SK-N-DZ (cell line): ENCODE results near the gene KLHL21.
A peak's percentile ranks its signal among the peaks of the same experiment; 100 is the strongest.
"Not testable (repeated sequence)": the region's sequence is repeated elsewhere in the genome, so short reads cannot be mapped to it uniquely, and the experiment has no call there.

ENCODE experiments used
- DNase-seq: peaks from one replicate; pipeline ENCODE4 v3.0.0-alpha.2; 2015; ENCODE audit warnings: low spot score

KLHL21 gene

DNA sequence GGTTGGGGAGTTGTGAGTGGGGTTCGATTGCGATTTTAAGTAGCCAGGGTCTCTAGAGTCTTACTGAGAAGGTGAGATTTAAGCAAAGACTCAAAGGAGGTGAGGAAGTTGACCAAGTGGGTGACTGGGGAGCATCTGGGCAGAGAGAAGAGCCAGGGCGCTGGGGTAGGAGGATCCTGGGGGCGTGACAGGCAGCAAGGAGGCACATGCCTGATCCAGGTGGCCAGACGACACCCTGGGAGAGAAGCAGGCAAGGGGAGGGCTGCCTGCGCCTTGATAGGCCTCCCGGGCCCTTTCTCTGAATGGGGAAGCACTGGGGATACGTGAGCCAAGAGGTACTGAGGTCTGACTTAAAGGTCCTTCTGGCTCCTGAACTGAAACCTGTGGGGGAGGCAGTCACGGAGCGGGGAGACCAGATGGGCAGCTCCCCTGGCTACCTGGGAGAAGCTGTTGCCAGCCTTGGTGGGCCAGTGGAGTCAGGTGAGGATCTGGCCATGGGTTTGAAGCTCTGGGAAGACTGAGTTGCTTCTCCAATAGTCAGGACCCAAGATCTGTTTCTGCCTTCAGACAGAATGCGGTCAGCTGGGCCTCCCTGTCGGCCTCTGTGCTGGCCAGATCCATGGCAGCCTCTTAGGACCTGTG, 17.5 kb downstream of the KLHL21 start:
- no peak for DNase-seq

DNA sequence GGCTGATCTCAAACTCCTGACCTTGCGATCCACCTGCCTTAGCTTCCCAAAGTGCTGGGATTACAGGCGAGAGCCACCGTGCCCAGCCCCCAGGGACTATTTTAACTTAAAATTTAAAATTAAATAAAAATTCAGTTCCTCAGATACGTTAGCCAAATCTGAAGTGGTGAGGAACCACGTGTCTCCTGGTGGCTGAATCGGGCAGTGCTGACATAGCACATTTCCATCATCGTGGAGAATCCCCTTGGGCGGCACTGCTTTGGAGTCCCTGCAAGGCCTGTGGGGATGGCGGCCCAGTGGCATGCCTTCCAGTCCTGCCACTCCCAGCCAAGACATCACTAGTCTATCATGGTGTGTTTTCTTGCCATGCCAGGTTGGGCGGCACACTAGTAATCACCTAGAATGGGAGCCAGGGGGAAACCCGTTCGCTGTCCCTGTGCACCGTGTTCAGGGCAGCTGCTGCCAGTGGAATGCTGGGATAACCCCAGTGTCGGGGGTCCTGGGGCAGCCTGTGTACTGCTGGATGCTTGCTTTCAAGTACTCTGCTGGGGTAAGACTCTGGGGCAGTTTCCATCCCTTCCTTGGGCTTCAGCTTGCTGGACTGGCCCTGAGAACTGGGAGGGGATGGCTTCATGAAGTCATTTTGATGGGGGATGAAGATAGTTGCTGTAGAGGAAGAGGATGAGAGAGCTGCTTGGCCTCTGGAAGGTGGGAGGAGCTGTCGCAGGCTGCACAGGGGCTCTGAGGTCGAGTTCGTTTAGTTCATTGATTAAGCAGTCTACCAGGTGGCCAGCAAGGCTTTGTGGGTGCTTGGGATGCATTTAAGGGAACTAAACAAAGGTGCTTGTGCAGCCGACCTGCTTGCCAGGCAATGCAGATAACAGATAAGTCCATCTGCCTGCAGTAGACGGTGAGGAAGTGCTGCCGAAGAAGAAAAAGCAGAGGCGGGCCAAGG, 18.3 kb downstream of the KLHL21 start:
- DNase-seq, result no peak

DNA sequence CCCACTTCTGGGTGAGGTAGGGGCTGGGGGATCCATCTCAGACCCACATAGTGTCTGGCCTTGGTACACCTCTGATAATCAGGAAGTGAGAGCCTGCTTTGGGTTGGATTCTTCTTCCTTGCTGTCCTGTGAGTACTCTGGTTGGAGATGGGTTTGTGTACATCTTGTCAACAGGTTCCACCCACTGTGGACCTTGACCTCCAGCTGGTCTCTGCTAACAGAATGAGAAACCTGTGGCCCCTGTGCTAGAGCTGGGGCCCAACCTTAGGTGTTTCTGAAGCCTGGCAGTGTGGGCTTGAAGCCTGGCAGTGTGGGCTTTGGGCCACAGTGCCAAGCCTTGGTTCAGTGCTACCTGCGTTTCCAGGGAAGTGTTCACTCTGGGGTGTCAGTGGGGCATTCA, 20.3 kb downstream of the KLHL21 start:
- DNase-seq, result no peak

DNA sequence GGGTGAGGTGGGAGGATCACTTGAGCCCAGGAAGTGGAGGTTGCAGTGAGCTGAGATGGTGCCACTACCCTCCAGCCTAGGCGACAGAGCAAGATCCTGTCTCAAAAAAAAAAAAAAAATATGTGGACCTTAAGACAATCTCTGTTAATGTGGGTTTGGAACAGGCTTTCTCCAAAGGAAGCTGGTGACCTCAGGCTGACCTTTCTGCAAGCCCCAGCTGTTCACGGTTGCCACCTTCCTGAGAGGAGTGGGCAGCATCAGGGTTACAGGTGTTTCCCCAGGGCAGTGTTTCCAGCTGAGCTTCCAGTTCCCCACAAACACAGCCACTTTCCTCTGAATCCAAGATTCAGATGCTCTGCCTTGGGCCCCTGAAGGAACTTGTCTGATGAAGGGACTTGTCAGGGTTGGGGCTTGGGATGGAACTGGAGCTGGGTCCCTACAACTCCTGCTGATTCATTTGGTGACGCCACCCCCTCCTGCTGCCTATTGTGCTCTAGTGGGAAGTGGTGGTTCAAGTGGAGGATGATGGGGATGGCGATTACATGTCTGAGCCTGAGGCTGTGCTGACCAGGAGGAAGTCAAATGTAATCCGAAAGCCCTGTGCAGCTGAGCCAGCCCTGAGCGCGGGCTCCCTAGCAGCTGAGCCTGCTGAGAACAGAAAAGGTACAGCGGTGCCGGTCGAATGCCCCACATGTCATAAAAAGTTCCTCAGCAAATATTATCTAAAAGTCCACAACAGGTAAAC, 20.9 kb downstream of the KLHL21 start:
- DNase-seq, result no peak

DNA sequence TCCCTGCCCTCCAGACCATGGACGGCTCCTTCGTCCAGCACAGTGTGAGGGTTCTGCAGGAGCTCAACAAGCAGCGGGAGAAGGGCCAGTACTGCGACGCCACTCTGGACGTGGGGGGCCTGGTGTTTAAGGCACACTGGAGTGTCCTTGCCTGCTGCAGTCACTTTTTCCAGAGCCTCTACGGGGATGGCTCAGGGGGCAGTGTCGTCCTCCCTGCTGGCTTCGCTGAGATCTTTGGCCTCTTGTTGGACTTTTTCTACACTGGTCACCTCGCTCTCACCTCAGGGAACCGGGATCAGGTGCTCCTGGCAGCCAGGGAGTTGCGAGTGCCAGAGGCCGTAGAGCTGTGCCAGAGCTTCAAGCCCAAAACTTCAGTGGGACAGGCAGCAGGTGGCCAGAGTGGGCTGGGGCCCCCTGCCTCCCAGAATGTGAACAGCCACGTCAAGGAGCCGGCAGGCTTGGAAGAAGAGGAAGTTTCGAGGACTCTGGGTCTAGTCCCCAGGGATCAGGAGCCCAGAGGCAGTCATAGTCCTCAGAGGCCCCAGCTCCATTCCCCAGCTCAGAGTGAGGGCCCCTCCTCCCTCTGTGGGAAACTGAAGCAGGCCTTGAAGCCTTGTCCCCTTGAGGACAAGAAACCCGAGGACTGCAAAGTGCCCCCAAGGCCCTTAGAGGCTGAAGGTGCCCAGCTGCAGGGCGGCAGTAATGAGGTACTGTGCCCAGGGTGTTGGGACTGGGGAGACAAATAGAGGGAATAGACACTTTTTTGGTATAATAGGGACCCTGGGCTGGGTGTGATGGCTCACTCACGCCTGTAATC, 21.9 kb downstream of the KLHL21 start:
- no peak for DNase-seq

DNA sequence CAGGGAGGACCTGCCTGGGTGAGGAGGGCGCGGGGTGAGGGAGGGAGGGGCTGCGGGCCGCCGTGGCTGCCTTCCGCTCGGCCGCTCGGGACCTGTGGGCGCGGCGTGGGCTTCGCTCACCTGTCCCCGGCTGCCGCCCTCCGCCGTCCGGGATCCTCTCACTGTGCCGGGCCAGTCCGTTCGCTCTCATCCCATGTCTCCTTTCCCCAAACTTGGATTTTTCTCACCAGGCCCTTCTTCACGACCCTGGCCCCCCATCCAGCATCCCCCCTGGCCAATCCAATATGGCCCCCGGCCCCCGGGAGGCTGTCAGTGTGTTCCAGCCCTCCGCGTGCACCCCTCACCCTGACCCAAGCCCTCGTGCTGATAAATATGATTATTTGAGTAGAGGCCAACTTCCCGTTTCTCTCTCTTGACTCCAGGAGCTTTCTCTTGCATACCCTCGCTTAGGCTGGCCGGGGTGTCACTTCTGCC, 22.5 kb downstream of the KLHL21 start:
- no peak for DNase-seq

DNA sequence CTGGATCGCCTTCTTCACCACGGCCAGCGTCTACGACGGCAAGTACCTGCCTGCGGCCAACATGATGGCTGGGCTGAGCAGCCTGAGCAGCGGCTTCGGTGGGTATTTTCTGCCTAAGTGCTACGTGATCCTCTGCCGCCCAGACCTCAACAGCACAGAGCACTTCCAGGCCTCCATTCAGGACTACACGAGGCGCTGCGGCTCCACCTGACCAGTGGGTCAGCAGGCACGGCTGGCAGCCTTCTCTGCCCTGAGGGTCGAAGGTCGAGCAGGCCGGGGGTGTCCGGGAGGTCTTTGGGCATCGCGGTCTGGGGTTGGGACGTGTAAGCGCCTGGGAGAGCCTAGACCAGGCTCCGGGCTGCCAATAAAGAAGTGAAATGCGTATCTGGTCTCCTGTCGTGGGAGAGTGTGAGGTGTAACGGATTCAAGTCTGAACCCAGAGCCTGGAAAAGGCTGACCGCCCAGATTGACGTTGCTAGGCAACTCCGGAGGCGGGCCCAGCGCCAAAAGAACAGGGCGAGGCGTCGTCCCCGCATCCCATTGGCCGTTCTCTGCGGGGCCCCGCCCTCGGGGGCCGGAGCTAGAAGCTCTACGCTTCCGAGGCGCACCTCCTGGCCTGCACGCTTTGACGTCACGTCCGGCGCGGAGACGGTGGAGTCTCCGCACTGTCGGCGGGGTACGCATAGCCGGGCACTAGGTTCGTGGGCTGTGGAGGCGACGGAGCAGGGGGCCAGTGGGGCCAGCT, 23.1 kb downstream of the KLHL21 start, which contains the start of gene ZBTB48:
TSS of gene ZBTB48 (plus strand) at position 621 of the 745 bp plus-strand sequence. CDS start 616 bp downstream, outside the sequence.
- DNase-seq, result peak; percentile 92

DNA sequence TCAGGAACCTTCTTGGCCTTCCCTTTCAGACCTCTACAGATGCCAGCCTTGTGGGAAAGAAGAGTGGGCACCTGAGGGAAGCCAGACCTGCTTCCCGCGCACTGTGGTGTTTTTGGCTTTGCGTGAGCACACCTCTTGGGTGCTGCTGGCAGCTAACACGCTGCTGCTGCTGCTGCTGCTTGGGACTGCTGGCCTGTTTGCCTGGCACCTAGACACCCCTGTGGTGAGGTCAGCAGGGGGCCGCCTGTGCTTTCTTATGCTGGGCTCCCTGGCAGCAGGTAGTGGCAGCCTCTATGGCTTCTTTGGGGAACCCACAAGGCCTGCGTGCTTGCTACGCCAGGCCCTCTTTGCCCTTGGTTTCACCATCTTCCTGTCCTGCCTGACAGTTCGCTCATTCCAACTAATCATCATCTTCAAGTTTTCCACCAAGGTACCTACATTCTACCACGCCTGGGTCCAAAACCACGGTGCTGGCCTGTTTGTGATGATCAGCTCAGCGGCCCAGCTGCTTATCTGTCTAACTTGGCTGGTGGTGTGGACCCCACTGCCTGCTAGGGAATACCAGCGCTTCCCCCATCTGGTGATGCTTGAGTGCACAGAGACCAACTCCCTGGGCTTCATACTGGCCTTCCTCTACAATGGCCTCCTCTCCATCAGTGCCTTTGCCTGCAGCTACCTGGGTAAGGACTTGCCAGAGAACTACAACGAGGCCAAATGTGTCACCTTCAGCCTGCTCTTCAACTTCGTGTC, 23.9 kb downstream of the KLHL21 start:
- DNase-seq, result no peak

DNA sequence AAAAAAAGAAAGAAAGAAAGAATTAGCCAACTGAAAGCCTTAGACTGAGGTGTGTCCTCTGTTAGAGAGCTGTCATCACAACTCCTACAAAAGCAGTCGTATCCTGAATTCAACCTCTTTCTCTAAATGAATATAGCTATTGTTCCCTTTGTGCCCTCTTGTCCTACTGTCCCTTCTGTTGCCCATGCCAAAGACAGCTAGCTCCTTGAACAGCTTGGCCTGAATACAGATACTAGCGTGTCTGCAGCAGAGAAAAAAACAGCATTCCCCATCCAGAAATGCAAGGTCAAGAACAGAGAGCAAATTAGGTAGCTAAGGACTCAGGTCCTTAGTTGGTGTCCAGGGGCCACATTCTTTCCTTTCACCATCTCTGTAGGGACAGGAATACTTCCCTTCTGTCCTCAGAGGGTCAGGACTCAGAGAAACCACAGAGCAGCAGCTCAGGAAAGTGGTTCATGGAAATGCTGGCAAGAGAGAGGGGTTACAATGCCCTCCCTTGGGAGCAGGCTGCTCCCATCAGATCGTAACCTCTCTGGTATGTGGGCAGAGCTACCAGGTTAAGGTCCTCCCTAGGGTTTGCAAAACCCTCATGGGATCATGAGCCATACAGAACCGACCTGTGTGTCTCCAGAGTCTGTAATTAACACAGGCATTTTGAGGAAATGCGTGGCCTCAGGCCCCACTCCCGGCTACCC, 24.7 kb downstream of the KLHL21 start:
- no peak for DNase-seq

DNA sequence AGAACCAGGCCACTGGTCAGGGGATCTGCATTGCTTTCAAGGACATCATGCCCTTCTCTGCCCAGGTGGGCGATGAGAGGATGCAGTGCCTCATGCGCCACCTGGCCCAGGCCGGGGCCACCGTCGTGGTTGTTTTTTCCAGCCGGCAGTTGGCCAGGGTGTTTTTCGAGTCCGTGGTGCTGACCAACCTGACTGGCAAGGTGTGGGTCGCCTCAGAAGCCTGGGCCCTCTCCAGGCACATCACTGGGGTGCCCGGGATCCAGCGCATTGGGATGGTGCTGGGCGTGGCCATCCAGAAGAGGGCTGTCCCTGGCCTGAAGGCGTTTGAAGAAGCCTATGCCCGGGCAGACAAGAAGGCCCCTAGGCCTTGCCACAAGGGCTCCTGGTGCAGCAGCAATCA, 27.9 kb downstream of the KLHL21 start:
- no peak for DNase-seq

DNA sequence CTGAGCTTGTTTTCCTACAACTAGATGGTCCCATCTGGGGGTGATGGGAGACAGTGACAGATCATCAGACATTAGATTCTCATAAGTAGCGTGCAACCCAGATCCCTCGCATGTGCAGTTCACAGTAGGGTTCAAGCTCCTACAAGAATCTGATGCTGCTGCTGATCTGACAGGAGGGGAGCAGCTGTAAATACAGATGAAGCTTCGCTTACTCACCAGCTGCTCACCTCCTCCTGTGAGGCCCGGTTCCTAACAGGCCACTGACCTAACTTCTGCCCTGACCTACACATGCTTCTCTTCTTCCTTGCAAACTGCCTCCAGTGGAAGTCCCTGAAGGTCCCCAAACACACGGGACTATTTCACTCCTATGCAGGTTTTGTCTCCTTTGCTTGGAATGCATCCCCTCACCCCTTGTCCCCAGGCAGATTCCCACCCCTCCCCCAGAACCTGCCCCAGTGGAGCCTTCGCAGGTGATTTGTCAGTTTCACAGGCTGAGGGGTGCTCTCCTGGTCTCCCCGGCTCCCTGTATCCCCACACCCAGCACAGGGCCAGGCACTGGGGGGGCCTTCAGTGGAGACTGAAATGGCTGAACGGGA, 28.5 kb downstream of the KLHL21 start:
- DNase-seq, result no peak

DNA sequence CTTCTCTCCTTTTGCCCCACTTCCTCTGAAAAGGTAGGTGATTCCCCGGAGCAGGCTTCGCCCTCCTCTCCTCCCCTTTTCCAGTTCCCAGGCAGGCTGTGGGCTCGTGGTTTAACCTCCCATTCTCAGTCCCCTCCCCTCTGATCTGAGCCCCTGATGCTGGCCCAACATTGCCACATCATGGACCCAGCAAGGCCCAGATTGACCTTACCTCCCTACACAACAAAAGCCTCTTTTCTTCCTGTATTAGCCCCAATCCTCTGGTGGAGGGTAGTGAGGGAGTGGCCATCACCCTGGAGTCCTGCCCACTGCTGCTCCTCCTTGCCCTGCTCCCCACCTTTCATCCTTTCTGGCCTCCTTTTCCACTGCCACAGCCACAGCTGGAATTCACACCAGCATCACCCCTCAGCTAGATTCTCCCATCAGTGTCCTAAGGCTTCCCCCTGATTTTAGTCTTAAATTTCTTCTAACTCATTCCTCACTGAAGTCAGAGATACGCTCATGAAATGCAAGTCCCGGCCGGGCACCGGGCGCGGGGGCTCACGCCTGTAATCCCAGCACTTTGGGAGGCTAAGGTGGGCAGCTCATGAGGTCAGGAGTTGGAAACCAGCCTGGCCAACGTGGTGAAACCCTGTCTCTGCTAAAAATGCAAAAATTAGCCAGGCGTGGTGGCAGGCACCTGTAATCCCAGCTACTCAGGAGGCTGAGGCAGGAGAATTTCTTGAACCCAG, 29.9 kb downstream of the KLHL21 start:
- no peak for DNase-seq

DNA sequence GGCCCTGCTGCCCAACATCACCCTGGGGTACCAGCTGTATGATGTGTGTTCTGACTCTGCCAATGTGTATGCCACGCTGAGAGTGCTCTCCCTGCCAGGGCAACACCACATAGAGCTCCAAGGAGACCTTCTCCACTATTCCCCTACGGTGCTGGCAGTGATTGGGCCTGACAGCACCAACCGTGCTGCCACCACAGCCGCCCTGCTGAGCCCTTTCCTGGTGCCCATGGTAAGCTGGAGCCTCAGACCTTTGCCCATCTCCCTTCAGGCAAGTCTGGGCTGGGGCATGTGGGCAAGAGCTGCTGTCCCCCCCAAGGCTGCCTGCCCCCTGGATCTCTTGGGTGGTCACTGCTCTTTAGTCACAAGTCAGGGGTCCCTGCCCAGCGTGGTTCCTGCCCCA, 31.7 kb downstream of the KLHL21 start:
- no peak for DNase-seq

DNA sequence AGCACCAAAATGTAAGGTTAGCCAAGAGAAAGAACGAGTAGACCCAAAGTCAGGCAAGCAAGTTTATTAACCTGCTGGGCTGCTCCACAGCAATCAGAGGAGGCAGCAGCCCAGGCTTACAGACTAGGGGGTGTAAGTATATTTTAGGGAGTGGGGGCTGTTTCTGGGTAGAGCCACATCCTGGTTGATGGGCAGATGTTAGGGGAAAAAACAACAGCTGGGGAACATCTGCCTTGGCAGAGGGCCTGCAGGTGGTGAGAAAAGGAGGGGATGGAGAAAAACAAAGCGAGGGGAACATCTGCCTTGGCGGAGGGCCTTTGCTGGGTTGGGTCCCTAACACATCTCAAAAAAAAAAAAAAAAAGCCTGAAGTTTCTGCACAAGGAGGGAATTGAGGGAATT, 32.6 kb downstream of the KLHL21 start:
- no peak for DNase-seq

DNA sequence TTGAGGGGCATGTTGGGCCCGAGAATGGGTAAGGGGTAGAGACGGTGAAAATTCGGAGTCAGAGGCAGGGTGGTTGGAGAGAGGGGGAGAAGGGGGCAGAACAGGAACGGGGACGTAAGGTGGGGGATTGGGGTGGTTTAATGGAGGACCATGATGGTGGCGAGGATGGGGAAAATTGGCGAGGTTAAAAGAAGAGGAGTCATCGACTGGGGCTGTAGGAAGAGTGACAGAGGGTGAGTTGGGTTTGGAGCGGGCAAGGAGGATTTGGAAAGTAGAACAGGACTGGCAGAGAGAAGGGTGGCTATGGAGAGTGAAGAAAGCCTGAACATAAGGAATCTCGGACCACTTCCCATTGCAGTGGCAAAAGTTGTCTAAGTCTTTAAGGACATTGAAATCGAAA, 33.6 kb downstream of the KLHL21 start:
- DNase-seq, result no peak

DNA sequence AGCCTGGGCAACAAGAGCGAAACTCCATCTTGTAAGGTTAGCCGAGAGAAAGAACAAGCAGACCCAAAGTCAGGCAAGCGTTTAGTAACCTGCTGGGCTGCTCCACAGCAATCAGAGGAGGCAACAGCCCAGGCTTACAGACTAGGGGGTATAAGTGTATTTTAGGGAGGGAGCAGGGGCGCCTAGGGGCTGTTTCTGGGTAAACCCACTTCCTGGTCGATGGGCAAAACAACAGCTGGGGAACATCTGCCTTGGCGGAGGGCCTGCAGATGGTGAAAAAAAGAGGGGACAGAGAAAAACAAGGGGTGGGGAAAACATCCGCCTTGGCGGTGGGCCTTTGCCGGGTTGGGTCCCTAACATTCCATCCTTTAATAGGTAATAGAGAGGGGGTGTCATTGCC, 42.4 kb downstream of the KLHL21 start:
- DNase-seq, result no peak

DNA sequence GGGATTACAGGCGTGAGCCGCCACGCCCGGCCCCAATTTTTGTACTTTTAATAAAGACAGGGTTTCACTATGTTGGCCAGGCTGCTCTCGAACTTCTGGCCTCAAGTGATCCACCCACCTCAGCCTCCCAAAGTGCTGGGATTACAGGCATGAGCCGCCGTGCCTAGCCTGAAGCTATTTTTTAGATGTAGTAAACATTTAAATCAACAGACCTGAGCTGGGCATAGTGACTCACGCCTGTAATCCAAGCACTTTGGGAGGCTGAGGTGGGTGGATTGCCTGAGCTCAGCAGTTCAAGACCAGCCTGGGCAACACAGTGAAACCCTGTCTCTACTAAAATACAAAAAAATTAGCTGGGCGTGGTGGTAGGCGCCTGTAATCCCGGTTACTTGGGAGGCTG, 43.5 kb downstream of the KLHL21 start:
- not testable (repeated sequence) for DNase-seq

DNA sequence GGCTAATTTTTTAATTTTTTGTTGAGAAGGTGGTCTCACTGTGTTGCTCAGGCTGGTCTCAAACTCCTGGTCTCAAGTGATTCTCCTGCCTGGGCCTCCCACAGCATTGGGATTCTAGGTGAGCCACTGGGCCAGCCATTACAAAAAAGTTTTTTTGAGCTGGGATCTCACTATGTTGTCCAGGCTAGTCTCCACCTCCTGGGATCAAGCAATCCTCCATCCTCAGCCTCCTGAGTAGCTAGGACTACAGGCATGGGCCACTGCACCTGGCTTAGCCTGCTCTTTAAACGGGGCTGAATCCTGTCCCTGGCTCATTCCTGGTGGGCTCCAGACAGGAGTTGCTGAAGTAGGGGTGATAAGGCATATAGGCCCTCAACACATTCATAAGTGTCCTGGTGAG, 45.1 kb downstream of the KLHL21 start:
- DNase-seq, result no peak
